HCT116 (cell line): ENCODE measurements around the gene ZDHHC14. TPM values are rescaled to one million over a fixed set of nuclear protein-coding genes. Genes with fewer than 3 reads are reported as not detected.

ENCODE experiments used
- ATAC-seq: fragments of 200-7000 bp; cut with Tn5 transposase; 2 replicates; pipeline ENCODE4 v1.9.1; 2020; ENCODE audit warnings: mild to moderate bottlenecking, moderate library complexity
- BruUV-seq: library from RNA; stranded (reverse); fragments of 400-500 nt; replicated peaks from 2 replicates; lab custom pipeline; 2021; lab: Mats Ljungman, UMichigan
- CTCF ChIA-PET: fragments of 300-600 bp; sonication (Branson Sonifier 250); formaldehyde crosslinking; loops from one replicate; lab custom pipeline; 2021; ENCODE audit warnings: antibody characterized with exemption; lab: Charles Lee
- POLR2A ChIA-PET: fragments of 300-600, 350-600 bp; sonication (Branson Sonifier 250); formaldehyde crosslinking; loops from one replicate; lab custom pipeline; 2021; ENCODE audit warnings: antibody characterized with exemption; lab: Charles Lee
- RAD21 ChIA-PET, 2 experiments: fragments of 300-600 bp; sonication (Branson Sonifier 250); formaldehyde crosslinking; loops; one replicate each; lab custom pipeline; 2023; ENCODE audit warnings: low total read pairs in 2 of 2; ENCODE audit not compliant: uncharacterized antibody in 2 of 2, unreplicated experiment in 2 of 2, low non-redundant PET in 1 of 2; lab: Charles Lee
- DNase-seq: peaks from one replicate; pipeline ENCODE4 v3.0.0-alpha.2; 2010; ENCODE audit warnings: low read depth, low spot score
- H2AFZ ChIP-seq: fragments of 200-600 bp; shearing (Covaris generic), sonication (generic); 2 replicates; pipeline ENCODE4 v1.6.1; 2017; ENCODE audit warnings: low read depth, mixed run types, mixed read lengths, antibody characterized with exemption, low read length; ENCODE audit not compliant: poor library complexity, severe bottlenecking
- H3K27ac ChIP-seq: 2 replicates; pipeline ENCODE4 v1.5.1; 2012; ENCODE audit warnings: low read depth, low read length
- H3K27me3 ChIP-seq: fragments of 200-600 bp; sonication (generic); 2 replicates; pipeline ENCODE4 v1.6.1; 2016; ENCODE audit warnings: mixed run types, low read length, mixed read lengths; ENCODE audit not compliant: insufficient read depth
- H3K36me3 ChIP-seq, 2 experiments: fragments of 200-500 bp in 1 of 2; fragments of 200-600 bp in 1 of 2; sonication (Bioruptor generic) in 1 of 2; sonication (generic) in 1 of 2; 2 replicates each; pipeline versions ENCODE4 v1.5.1 to v1.6.1; 2014 to 2016; ENCODE audit warnings: low read length in 2 of 2, inconsistent platforms in 1 of 2, mixed read lengths in 1 of 2, mixed run types in 1 of 2; ENCODE audit not compliant: insufficient read depth in 2 of 2, control insufficient read depth in 1 of 2
- H3K4me1 ChIP-seq, 2 experiments: fragments of 200-600 bp in 1 of 2; sonication (generic) in 1 of 2; 2 replicates each; pipeline versions ENCODE4 v1.5.1 to v1.6.1; 2012 to 2017; ENCODE audit warnings: low read length in 2 of 2, inconsistent platforms in 1 of 2, mild to moderate bottlenecking in 1 of 2, mixed read lengths in 1 of 2, mixed run types in 1 of 2, moderate library complexity in 1 of 2; ENCODE audit not compliant: insufficient read depth in 2 of 2, control insufficient read depth in 1 of 2
- H3K4me2 ChIP-seq: fragments of 200-600 bp; sonication (generic); 2 replicates; pipeline ENCODE4 v1.6.1; 2017; ENCODE audit warnings: mixed run types, low read length, mixed read lengths
- H3K4me3 ChIP-seq, 2 experiments: fragments of 200-600 bp in 1 of 2; sonication (generic) in 1 of 2; replicated peaks in 1 of 2; 2 replicates each; pipeline ENCODE4 v1.5.1; 2011 to 2016; ENCODE audit warnings: low read length in 2 of 2, control low read depth in 1 of 2, low read depth in 1 of 2, mild to moderate bottlenecking in 1 of 2, mixed read lengths in 1 of 2, mixed run types in 1 of 2
- H3K79me2 ChIP-seq: fragments of 200-600 bp; sonication (generic); 2 replicates; pipeline ENCODE4 v1.6.1; 2017; ENCODE audit warnings: mild to moderate bottlenecking, mixed run types, low read length, moderate library complexity, mixed read lengths; ENCODE audit not compliant: insufficient read depth
- H3K9ac ChIP-seq: fragments of 200-600 bp; sonication (generic); 2 replicates; pipeline ENCODE4 v1.6.1; 2016; ENCODE audit warnings: low read length, mixed read lengths
- H3K9me2 ChIP-seq: fragments of 200-600 bp; sonication (generic), shearing (Covaris generic); 2 replicates; pipeline ENCODE4 v1.6.1; 2017; ENCODE audit warnings: mixed run types, mild to moderate bottlenecking, moderate library complexity; ENCODE audit not compliant: insufficient read depth
- H3K9me3 ChIP-seq, 2 experiments: fragments of 200-500 bp in 1 of 2; fragments of 200-600 bp in 1 of 2; sonication (Bioruptor generic) in 1 of 2; sonication (generic) in 1 of 2; 2 replicates each; pipeline ENCODE4 v1.6.1; 2014 to 2017; ENCODE audit warnings: low read length in 2 of 2, mixed read lengths in 2 of 2, inconsistent platforms in 1 of 2, low read depth in 1 of 2, mild to moderate bottlenecking in 1 of 2, mixed run types in 1 of 2, moderate library complexity in 1 of 2; ENCODE audit not compliant: control insufficient read depth in 1 of 2, insufficient read depth in 1 of 2
- H4K20me1 ChIP-seq: fragments of 200-600 bp; sonication (generic), shearing (Covaris generic); 2 replicates; pipeline ENCODE4 v1.6.1; 2017; ENCODE audit warnings: mixed run types, mild to moderate bottlenecking, moderate library complexity; ENCODE audit not compliant: insufficient read depth
- CBX3 ChIP-seq: IDR thresholded peaks from 2 replicates; pipeline ENCODE4 v1.6.1; 2012; ENCODE audit warnings: low read depth
- CEBPB ChIP-seq: IDR thresholded peaks from 2 replicates; pipeline ENCODE4 v1.6.1; 2012; ENCODE audit warnings: low read depth
- EZH2 ChIP-seq: fragments of 200-600 bp; sonication (generic); IDR thresholded peaks from 2 replicates; pipeline ENCODE4 v1.6.1; 2017; ENCODE audit warnings: antibody characterized with exemption, mixed run types
- EZH2phosphoT487 ChIP-seq: fragments of 200-600 bp; IDR thresholded peaks from 2 replicates; pipeline ENCODE4 v1.6.1; 2018; ENCODE audit warnings: antibody characterized with exemption, borderline replicate concordance
- FOSL1 ChIP-seq: IDR thresholded peaks from 2 replicates; pipeline ENCODE4 v1.6.1; 2012; ENCODE audit warnings: low read depth
- JUND ChIP-seq: IDR thresholded peaks from 2 replicates; pipeline ENCODE4 v1.6.1; 2012
- MAX ChIP-seq: IDR thresholded peaks from 2 replicates; pipeline ENCODE4 v1.6.1; 2012
- POLR2A ChIP-seq: IDR thresholded peaks from 2 replicates; pipeline ENCODE4 v1.7.0; 2011; ENCODE audit warnings: borderline replicate concordance; ENCODE audit not compliant: insufficient read depth, insufficient read length; ENCODE audit errors: extremely low read depth
- POLR2AphosphoS5 ChIP-seq: IDR thresholded peaks from 2 replicates; pipeline ENCODE4 v1.6.1; 2011; ENCODE audit warnings: mild to moderate bottlenecking, low read depth, low read length, moderate library complexity
- REST ChIP-seq: IDR thresholded peaks from 2 replicates; pipeline ENCODE4 v1.6.1; 2012; ENCODE audit warnings: low read depth
- SRF ChIP-seq: IDR thresholded peaks from 2 replicates; pipeline ENCODE4 v1.6.1; 2012; ENCODE audit warnings: low read depth
- TCF7L2 ChIP-seq: IDR thresholded peaks from 2 replicates; pipeline ENCODE4 v1.7.0; 2011; ENCODE audit warnings: borderline replicate concordance, inconsistent platforms; ENCODE audit not compliant: insufficient read depth, insufficient read length; ENCODE audit errors: extremely low read depth
- ZFX ChIP-seq: fragments of 450-650 bp; IDR thresholded peaks from 2 replicates; pipeline ENCODE4 v1.6.1; 2017
- ZNF274 ChIP-seq: fragments of 200-500 bp; sonication (Bioruptor generic); IDR thresholded peaks from 2 replicates; pipeline ENCODE4 v1.6.1; 2014; ENCODE audit warnings: mild to moderate bottlenecking, low read depth, low read length, inconsistent platforms
- intact Hi-C: fragments of 100-400 bp; cut with micrococcal nuclease; formaldehyde crosslinking; loops from 2 replicates; pipeline ENCODE4 v1.10.0; 2022
- total RNA-seq: library from RNA; stranded (reverse); gene quantifications from one replicate; pipeline ENCODE4 v1.2.1, GENCODE V29; 2021; ENCODE audit not compliant: unreplicated experiment
- TF ChIP-seq, protein P1 (sequence below): IDR thresholded peaks from 2 replicates; pipeline ENCODE4 v1.6.1; 2012
- TF ChIP-seq, protein P2 (sequence below), 3 experiments: fragments of 200-600 bp in 1 of 3; sonication (generic) in 1 of 3; IDR thresholded peaks in 2 of 3; conservative IDR thresholded peaks in 1 of 3; 2 replicates each; pipeline ENCODE4 v1.5.1; 2012 to 2017; ENCODE audit warnings: low read depth in 2 of 3, low read length in 2 of 3, antibody characterized with exemption in 1 of 3, borderline replicate concordance in 1 of 3, control low read depth in 1 of 3, mild to moderate bottlenecking in 1 of 3, mixed read lengths in 1 of 3, mixed run types in 1 of 3, moderate library complexity in 1 of 3; ENCODE audit not compliant: insufficient read depth in 1 of 3

Gene ZDHHC14
- total RNA-seq, 1 experiment from 2014 or later, result 5.3 TPM

DNA sequence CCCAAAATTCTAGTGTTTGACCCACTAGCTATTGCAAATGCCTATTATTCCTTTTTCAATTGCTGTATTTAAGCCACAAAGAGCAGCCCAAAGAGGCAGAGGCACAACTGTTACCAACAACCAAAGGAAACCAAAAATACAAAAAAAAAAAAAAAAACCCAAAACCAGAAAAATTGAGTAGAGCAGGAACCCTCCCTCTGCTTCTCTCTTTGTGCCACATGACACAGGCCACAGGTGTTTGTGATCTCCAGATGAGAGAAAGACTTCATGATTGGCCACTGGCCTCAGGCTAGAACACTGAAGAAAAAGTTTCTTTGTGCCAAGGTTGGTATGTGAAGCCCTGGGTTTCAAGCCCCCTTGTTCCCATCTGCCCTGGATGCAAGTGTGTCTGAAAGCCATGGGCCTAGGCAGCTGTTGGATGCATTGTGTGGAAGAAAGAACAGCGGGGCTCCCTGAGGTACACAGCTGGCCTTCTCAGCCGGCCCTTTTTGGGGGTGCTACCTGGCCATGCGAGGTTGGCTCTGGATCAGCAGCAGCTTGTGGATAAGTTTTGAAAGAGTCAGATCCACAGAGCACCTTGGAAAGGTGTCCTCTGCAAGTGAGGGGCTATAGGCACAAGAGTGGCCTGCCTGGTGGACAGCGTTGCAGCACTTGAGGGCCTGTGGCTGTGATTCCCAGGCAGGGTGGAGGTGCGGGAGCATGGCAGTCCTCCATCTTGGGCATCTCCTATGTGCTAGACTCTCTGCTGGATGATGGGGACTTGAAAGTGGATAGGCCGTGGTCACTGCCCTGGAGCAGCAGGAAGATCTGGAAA, 204.5 kb downstream of the ZDHHC14 start:
- no peaks in the 10 kb centered on the region for H3K79me2 ChIP-seq
- H3K9me2 ChIP-seq, result no peaks in the 10 kb centered on the region
- H3K27me3 ChIP-seq, result no peaks in the 10 kb centered on the region
- ChIA-PET POLR2A (no interaction called here), RAD21 (no interaction called here), CTCF (no interaction called here)
- H3K27ac ChIP-seq, result no peak overlapping the region
- H3K9ac ChIP-seq, result no peak overlapping the region
- no peaks in the 10 kb centered on the region; a peak in 2 of 4 replicates for H3K9me3 ChIP-seq
- BruUV-seq, result no TSS peak
- no peak for DNase-seq
- no peaks in the 10 kb centered on the region for H4K20me1 ChIP-seq
- H3K4me3 ChIP-seq, result no peak overlapping the region
- ATAC-seq, result no peak
- H3K4me2 ChIP-seq, result no peak overlapping the region
- no peaks in the 10 kb centered on the region for H3K4me1 ChIP-seq
- no peak for TF ChIP-seq CEBPB
- intact Hi-C loops, result no loop called here
- no peak overlapping the region for H2AFZ ChIP-seq
- H3K36me3 ChIP-seq, result no peaks in the 10 kb centered on the region

DNA sequence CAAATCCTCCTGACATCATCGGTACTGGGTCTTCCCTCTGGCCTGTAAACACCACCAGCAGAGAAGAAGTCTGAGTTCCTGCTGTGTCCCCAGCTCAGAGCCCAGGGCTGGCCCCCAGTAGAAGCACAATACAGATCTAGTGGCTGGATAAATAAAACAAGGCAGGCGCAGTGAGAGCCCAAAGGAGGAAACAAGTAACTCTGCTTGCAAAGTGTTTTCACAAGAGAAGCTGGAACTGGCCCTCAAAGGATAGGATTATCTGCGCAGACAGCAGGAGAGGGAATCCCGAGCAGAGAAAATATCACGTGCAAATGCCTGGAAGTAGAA, 205.1 kb downstream of the ZDHHC14 start:
- Histone ChIP-seq H3K27ac (no peak overlapping the region), H3K79me2 (no peaks in the 10 kb centered on the region)
- intact Hi-C loops, result no loop called here
- TF ChIP-seq ZNF274, result no peak
- no peak for TF ChIP-seq MAX
- TF ChIP-seq FOSL1, result no peak
- TF ChIP-seq ZFX, result no peak
- no peak for TF ChIP-seq TCF7L2
- TF ChIP-seq, protein P1, sequence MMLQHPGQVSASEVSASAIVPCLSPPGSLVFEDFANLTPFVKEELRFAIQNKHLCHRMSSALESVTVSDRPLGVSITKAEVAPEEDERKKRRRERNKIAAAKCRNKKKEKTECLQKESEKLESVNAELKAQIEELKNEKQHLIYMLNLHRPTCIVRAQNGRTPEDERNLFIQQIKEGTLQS, result no peak
- TF ChIP-seq, protein P2, sequence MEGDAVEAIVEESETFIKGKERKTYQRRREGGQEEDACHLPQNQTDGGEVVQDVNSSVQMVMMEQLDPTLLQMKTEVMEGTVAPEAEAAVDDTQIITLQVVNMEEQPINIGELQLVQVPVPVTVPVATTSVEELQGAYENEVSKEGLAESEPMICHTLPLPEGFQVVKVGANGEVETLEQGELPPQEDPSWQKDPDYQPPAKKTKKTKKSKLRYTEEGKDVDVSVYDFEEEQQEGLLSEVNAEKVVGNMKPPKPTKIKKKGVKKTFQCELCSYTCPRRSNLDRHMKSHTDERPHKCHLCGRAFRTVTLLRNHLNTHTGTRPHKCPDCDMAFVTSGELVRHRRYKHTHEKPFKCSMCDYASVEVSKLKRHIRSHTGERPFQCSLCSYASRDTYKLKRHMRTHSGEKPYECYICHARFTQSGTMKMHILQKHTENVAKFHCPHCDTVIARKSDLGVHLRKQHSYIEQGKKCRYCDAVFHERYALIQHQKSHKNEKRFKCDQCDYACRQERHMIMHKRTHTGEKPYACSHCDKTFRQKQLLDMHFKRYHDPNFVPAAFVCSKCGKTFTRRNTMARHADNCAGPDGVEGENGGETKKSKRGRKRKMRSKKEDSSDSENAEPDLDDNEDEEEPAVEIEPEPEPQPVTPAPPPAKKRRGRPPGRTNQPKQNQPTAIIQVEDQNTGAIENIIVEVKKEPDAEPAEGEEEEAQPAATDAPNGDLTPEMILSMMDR (IDR thresholded peaks at IDR 0.05 in 2 of 3, conservative IDR thresholded peaks at IDR 0.05 in 1 of 3; ENCODE audit: borderline replicate concordance in 1 of 3, insufficient read depth in 1 of 3, low read depth in 2 of 3, low read length in 2 of 3), result no peak
- no peak for TF ChIP-seq POLR2AphosphoS5
- no peak for TF ChIP-seq SRF
- TF ChIP-seq EZH2, result no peak
- TF ChIP-seq CBX3, result no peak
- no peak for TF ChIP-seq JUND
- TF ChIP-seq POLR2A, result no peak
- no peak for TF ChIP-seq EZH2phosphoT487
- no peak for TF ChIP-seq REST

More for the DNA sequence above, 205.1 kb downstream of the ZDHHC14 start:
- CTCF ChIA-PET, result no interaction called here
- no TSS peak for BruUV-seq
- Histone ChIP-seq H2AFZ (no peak overlapping the region), H3K9me3 (no peaks in the 10 kb centered on the region; a peak in 2 of 4 replicates), H3K4me1 (no peaks in the 10 kb centered on the region), H3K9ac (no peak overlapping the region), H4K20me1 (no peaks in the 10 kb centered on the region), H3K27me3 (no peaks in the 10 kb centered on the region), H3K4me3 (no peak overlapping the region), H3K4me2 (no peak overlapping the region), H3K36me3 (no peaks in the 10 kb centered on the region), H3K9me2 (no peaks in the 10 kb centered on the region)
- DNase-seq, result no peak
- ATAC-seq, result no peak
- POLR2A ChIA-PET, result no interaction called here
- RAD21 ChIA-PET, result no interaction called here
